ENCODE data around the gene MICAL2. TPM values are rescaled to one million over a fixed set of nuclear protein-coding genes. Genes with fewer than 3 reads are reported as not detected.

Gene MICAL2
- total RNA-seq, 1 donor from 2014 or later = 21.7 TPM

GRCh38 chr11:12091956-12092558 lies 18.3 kb upstream of the MICAL2 start:
- TF ChIP-seq CTCF (IDR thresholded peaks at IDR 0.05; ENCODE audit: unreplicated experiment) = no peak
- DNase-seq (ENCODE audit: low spot score) = no peak
- Mint-ChIP-seq H3K36me3 (ENCODE audit: low read depth, unreplicated experiment) (no peaks in the 10 kb centered on the region), H3K4me3 (ENCODE audit: unreplicated experiment) (no peak overlapping the region), H3K4me1 (ENCODE audit: unreplicated experiment) (peaks cover 65% of the 10 kb centered on the region), H3K9me3 (ENCODE audit: unreplicated experiment) (no peaks in the 10 kb centered on the region), H3K27me3 (ENCODE audit: unreplicated experiment) (peaks cover 5% of the 10 kb centered on the region), H3K27ac (ENCODE audit: unreplicated experiment) (no peak overlapping the region)

GRCh38 chr11:12092714-12093113 lies 17.7 kb upstream of the MICAL2 start:
- Mint-ChIP-seq H3K4me3 (ENCODE audit: unreplicated experiment) (no peak overlapping the region), H3K27me3 (ENCODE audit: unreplicated experiment) (peaks cover 7% of the 10 kb centered on the region), H3K27ac (ENCODE audit: unreplicated experiment) (no peak overlapping the region), H3K9me3 (ENCODE audit: unreplicated experiment) (no peaks in the 10 kb centered on the region), H3K36me3 (ENCODE audit: low read depth, unreplicated experiment) (no peaks in the 10 kb centered on the region), H3K4me1 (ENCODE audit: unreplicated experiment) (peaks cover 60% of the 10 kb centered on the region)
- DNase-seq (ENCODE audit: low spot score) = no peak
- no peak for TF ChIP-seq CTCF (IDR thresholded peaks at IDR 0.05; ENCODE audit: unreplicated experiment)

- Mint-ChIP-seq H3K27ac (ENCODE audit: unreplicated experiment) (peak overlapping the region; percentile 22), H3K4me1 (ENCODE audit: unreplicated experiment) (peaks cover 39% of the 10 kb centered on the region), H3K9me3 (ENCODE audit: unreplicated experiment) (no peaks in the 10 kb centered on the region), H3K36me3 (ENCODE audit: low read depth, unreplicated experiment) (no peaks in the 10 kb centered on the region), H3K27me3 (ENCODE audit: unreplicated experiment) (peaks cover 7% of the 10 kb centered on the region), H3K4me3 (ENCODE audit: unreplicated experiment) (no peak overlapping the region)
- TF ChIP-seq CTCF (IDR thresholded peaks at IDR 0.05; ENCODE audit: unreplicated experiment) = no peak
- DNase-seq (ENCODE audit: low spot score) = no peak
Observed at GRCh38 chr11:12094872-12095800, 15.3 kb upstream of the MICAL2 start.

- no peak for DNase-seq (ENCODE audit: low spot score)
- H3K4me3 Mint-ChIP-seq (ENCODE audit: unreplicated experiment) = no peak overlapping the region
- H3K36me3 Mint-ChIP-seq (ENCODE audit: low read depth, unreplicated experiment) = no peaks in the 10 kb centered on the region
- TF ChIP-seq CTCF (IDR thresholded peaks at IDR 0.05; ENCODE audit: unreplicated experiment) = no peak
- no peak overlapping the region for H3K27ac Mint-ChIP-seq (ENCODE audit: unreplicated experiment)
- peaks cover 27% of the 10 kb centered on the region for H3K4me1 Mint-ChIP-seq (ENCODE audit: unreplicated experiment)
- no peaks in the 10 kb centered on the region for H3K9me3 Mint-ChIP-seq (ENCODE audit: unreplicated experiment)
- H3K27me3 Mint-ChIP-seq (ENCODE audit: unreplicated experiment) = peaks cover 3% of the 10 kb centered on the region
Observed at GRCh38 chr11:12097219-12097618, 13.2 kb upstream of the MICAL2 start.

- no peak overlapping the region for H3K4me3 Mint-ChIP-seq (ENCODE audit: unreplicated experiment)
- no peaks in the 10 kb centered on the region for H3K9me3 Mint-ChIP-seq (ENCODE audit: unreplicated experiment)
- peaks cover 3% of the 10 kb centered on the region for H3K27me3 Mint-ChIP-seq (ENCODE audit: unreplicated experiment)
- DNase-seq (ENCODE audit: low spot score) = no peak
- peaks cover 20% of the 10 kb centered on the region for H3K4me1 Mint-ChIP-seq (ENCODE audit: unreplicated experiment)
- H3K36me3 Mint-ChIP-seq (ENCODE audit: low read depth, unreplicated experiment) = no peaks in the 10 kb centered on the region
- H3K27ac Mint-ChIP-seq (ENCODE audit: unreplicated experiment) = no peak overlapping the region
- no peak for TF ChIP-seq CTCF (IDR thresholded peaks at IDR 0.05; ENCODE audit: unreplicated experiment)
Observed at GRCh38 chr11:12098601-12099000, 11.8 kb upstream of the MICAL2 start.
